ENCODE data around the gene RNF224.

The RNF224 gene

DNA sequence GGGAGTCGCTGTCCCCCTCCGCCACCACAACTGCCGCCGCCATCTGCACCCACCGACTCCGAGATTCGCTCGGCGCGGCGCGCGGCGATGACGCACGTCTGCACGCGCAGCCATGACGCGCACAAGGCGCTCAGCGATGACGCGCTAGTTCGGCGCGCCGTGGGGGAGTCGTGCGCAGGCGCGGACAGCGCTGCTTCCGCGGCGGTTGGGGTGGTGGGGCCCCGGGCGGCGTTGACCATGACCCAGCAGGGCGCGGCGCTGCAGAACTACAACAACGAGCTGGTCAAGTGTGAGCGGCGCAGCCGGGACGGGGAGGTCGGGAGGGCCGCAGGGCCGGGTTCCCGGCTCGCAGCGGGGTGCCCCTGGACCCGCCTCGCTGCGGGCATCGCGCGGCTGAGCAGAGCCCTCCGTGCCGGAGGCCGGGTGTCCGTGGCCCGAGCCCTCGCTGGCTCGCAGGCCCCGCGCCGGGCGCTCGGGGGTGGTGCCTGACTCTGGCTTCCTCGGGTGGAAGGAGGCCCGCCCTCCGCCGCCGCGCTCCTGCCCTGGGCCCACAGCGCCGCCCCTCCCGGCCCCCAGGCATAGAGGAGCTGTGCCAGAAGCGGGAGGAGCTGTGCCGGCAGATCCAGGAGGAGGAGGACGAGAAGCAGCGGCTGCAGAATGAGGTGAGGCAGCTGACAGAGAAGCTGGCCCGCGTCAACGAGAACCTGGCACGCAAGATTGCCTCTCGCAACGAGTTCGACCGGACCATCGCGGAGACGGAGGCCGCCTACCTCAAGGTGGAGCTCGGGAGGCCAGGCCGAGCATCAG lies 38.6 kb upstream of the RNF224 start, which contains the start of the genes ANAPC2 and SSNA1:
TSS of gene ANAPC2 (minus strand) at position 71 of the 807 bp plus-strand sequence. CDS start at position 43, 28 bp downstream.
TSS of gene SSNA1 (plus strand) at position 187 of the 807 bp plus-strand sequence. CDS start at position 238, 51 bp downstream.
- peak; percentile 86 to 87 for ATAC-seq (replicated peaks)

DNA sequence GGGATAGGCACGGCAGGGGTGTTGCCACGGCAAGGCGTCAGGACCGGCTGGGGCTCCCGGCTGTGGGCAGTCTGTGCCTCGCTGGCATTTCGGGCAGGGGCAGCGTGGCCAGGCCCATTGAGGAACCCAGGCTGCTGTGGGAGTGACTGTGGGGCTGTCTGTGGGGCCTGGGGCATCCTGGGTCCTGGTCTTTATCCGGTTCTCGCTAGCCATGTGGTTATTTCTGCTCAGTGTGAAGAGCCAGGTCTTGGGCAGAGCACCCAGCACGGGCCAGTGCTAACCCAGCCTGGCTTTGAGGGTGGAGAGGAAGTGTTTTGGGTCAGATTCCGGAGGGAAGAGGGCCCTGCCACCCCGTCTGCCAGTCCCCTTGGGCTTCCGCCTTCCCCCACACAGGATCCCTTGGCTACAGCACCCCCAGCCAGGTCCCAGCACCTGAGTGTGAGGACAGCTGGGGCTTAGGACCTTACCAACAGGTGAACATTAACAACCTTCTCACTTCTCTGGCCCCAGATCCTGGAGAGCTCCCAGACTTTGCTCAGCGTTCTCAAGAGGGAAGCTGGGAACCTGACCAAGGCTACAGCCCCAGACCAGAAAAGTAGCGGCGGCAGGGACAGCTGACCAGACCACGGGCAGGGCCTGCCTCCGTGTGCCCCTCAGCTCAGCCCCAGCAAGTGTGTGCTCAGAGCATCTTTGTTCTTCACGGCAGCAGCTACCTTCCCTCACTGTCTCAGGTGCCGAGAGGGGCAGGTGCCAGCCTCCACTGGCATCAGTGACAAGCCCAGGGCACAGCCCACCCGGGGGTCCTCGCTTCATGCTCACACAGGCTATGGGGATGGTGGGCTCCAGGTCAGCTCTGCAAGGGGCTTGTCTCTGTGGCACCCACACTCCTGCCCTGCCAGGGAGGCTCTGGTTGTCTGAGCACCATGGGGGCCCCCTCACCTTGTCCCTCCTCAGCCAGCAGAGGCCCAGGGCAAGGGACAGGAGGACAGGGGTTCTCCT lies 37.7 kb upstream of the RNF224 start:
- Mint-ChIP-seq H3K4me3 (peak overlapping the region; percentile 97 to 98), H3K4me1 (peaks cover 32 to 62% of the 10 kb centered on the region in 2 donors), H3K27ac (peak overlapping the region; percentile 95), H3K36me3 (peaks cover 7 to 32% of the 10 kb centered on the region in 2 donors), H3K27me3 (no peaks in the 10 kb centered on the region), H3K9me3 (no peaks in the 10 kb centered on the region)
- no peak for ATAC-seq (replicated peaks)
- no peak for DNase-seq

More for the DNA sequence above, 38.6 kb upstream of the RNF224 start, which contains the start of the genes ANAPC2 and SSNA1:
- H3K4me1 Mint-ChIP-seq, result peaks cover 36 to 69% of the 10 kb centered on the region in 2 donors
- H3K9me3 Mint-ChIP-seq, result no peaks in the 10 kb centered on the region
- H3K36me3 Mint-ChIP-seq, result peaks cover 15 to 41% of the 10 kb centered on the region in 2 donors
- peak within 1 kb of the TSS; percentile 98 for H3K4me3 Mint-ChIP-seq
- DNase-seq, result peak; percentile 92
- H3K27me3 Mint-ChIP-seq, result no peaks in the 10 kb centered on the region
- peak within 1 kb of the TSS; percentile 98 for H3K27ac Mint-ChIP-seq

DNA sequence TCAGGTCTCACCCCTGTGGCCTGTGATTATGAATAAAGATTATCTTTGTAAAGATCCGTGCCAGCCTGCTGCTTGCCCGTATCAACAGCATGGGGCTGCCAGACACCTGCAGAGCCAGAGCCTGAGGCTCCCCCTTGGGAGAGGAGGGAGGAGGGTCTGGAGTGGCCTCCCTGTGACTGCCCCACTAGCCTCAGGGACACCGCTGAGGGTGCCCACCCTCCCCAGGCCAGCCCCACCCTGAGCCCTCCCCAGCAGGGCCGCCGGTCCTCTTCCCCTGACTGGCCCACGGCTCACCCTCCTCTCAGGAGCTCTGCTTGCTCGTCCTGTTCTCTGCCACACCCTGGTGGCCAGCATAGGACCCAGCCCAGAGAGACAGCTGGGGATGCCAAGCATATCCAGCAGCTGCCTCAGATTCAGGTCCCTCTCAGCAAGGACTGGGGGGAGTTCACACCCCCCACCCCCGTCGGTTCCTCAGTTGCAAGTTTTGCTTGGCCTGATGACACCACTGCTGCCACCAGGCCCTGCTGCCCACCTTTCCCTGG lies 36.9 kb upstream of the RNF224 start:
- H3K9me3 Mint-ChIP-seq, result no peaks in the 10 kb centered on the region
- H3K4me1 Mint-ChIP-seq, result peaks cover 32 to 61% of the 10 kb centered on the region in 2 donors
- no peaks in the 10 kb centered on the region for H3K27me3 Mint-ChIP-seq
- DNase-seq, result no peak
- H3K27ac Mint-ChIP-seq, result peak overlapping the region; percentile 91
- no peak for ATAC-seq (replicated peaks)
- peak overlapping the region; percentile 97 to 98 for H3K4me3 Mint-ChIP-seq
- H3K36me3 Mint-ChIP-seq, result peaks cover 7 to 31% of the 10 kb centered on the region in 2 donors

DNA sequence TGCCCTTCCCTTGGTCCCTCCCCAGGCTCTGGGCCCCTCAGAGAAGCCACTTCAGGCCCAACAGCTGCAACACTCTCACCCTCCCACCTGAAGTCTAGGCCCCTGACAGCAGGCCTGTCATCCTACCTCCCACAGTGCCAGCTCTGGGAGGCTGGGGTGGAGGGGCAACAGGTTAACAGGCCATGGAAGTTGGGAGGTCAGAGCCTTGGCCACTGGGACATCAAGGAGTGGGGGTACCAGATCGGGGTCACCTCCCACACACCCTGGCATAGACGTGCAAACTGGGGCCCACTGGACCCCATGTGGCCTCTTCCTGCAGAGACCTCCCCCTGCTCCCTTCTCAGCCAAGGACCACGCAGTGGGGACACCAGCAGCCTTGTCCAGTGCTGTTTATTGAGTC lies 36.1 kb upstream of the RNF224 start:
- Mint-ChIP-seq H3K27me3 (no peaks in the 10 kb centered on the region), H3K36me3 (peaks cover 7 to 30% of the 10 kb centered on the region in 2 donors), H3K9me3 (no peaks in the 10 kb centered on the region), H3K4me3 (peak overlapping the region; percentile 13 to 65), H3K27ac (peak overlapping the region; percentile 91), H3K4me1 (peaks cover 30 to 53% of the 10 kb centered on the region in 2 donors)
- DNase-seq (no peak), ATAC-seq (replicated peaks) (no peak)

DNA sequence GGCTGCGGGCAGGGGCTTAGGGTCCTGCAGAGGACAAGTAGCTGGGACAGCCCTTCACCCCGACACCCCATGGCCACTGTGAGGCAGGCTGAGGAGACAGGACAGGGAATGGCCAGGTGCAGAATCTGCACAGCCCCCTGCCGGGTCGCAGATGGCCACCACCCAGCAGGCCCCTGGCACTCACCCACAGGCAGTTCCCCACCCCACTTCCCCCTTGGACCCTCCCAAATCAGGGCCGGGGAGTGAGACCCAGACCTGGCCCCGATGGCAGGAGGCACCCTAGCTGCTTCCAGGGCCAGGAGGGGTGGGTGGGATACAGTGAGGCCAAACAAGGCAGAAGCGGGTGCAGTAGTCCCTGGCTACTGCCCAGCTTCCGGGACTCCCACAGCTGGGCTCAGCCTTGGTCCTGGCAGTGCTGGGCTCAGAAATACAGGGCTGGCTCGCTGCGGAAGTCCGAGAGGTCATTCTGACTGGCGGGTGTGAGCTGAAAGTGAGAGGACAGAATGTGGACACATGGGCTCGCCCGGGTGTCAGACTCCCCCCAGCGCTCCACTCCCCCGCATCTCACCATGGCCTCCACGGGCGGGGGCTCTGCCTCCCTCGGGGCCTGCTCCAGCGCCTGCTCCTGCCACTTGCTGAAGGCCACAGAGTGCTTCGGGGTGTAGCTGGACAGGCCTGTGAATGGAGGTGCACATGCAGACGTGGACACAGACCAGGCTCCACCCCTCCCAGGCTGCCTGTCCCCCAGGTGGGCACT lies 35.4 kb upstream of the RNF224 start:
- no peak for DNase-seq
- no peaks in the 10 kb centered on the region for H3K27me3 Mint-ChIP-seq
- H3K4me3 Mint-ChIP-seq, result no peak overlapping the region
- no peak for ATAC-seq (replicated peaks)
- H3K27ac Mint-ChIP-seq, result peak overlapping the region; percentile 51
- no peaks in the 10 kb centered on the region for H3K9me3 Mint-ChIP-seq
- peaks cover 7 to 30% of the 10 kb centered on the region in 2 donors for H3K36me3 Mint-ChIP-seq
- peaks cover 27 to 49% of the 10 kb centered on the region in 2 donors for H3K4me1 Mint-ChIP-seq

DNA sequence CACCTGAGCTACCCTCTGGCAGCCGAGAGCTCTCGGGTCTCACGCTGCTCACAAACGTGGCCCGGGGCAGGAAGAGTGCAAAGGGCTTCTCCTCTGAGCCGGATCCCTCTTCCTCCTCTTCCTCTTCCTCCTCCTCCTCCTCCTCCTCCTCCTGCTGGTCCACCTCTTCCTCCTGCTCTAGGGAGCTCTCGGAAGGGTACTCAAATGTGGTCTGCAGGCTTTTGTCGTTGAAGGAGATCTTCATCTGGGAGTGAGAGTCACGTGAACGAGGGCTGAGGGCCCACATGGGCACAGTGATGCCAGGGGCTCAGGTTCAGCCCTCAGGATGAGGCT lies 34.9 kb upstream of the RNF224 start:
- no peak overlapping the region for H3K4me3 Mint-ChIP-seq
- H3K27ac Mint-ChIP-seq, result no peak overlapping the region
- H3K9me3 Mint-ChIP-seq, result no peaks in the 10 kb centered on the region

DNA sequence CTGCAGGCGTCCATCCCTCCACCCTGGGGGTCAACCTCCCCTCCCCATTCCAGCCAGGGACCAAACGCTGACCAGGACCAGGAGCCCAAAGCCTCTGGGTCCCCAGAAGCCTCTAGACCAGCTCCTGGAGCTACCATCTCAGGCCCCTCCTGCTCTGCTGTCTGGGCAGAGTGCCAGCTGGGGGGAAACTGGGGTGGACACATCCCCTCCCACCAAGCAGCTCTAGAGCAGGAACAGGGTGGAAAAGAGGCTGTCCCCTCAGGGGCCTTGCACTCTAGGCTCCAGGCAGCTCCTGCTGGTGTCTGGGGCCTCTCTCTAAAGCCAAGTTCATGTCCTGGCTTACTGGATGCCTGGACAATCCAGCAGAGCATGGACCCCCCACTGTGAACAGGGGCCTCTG lies 34.4 kb upstream of the RNF224 start:
- DNase-seq (no peak), ATAC-seq (replicated peaks) (no peak)
- Mint-ChIP-seq H3K27ac (no peak overlapping the region), H3K36me3 (peaks cover 7 to 27% of the 10 kb centered on the region in 2 donors), H3K4me1 (peaks cover 27 to 48% of the 10 kb centered on the region in 2 donors), H3K9me3 (no peaks in the 10 kb centered on the region), H3K4me3 (no peak overlapping the region), H3K27me3 (no peaks in the 10 kb centered on the region)

More for the DNA sequence above, 34.9 kb upstream of the RNF224 start:
- DNase-seq (no peak), ATAC-seq (replicated peaks) (no peak)
- Mint-ChIP-seq H3K36me3 (peaks cover 7 to 30% of the 10 kb centered on the region in 2 donors), H3K4me1 (peaks cover 27 to 49% of the 10 kb centered on the region in 2 donors), H3K27me3 (no peaks in the 10 kb centered on the region)

DNA sequence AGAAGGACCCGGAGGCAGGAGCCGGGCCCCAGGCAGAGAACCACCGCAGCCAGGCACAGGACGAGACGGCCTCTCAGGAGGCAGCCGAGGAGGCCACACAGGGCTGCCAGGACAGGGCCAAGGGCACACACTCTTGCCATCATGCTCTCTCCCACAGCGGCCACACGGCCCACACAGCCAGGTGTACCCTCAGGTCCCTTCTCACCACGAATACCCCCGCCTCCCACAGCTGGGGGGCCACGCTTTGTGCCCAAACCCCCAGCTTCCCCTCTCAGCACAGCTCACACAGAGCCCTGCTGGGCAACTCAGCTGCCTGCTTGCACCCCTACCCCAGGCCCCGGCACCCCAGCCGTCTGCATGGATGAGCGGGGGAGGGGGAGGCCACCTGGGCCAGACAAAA lies 33.5 kb upstream of the RNF224 start:
- no peaks in the 10 kb centered on the region for H3K9me3 Mint-ChIP-seq
- H3K27ac Mint-ChIP-seq, result no peak overlapping the region
- no peak overlapping the region for H3K4me3 Mint-ChIP-seq
- peaks cover 27 to 51% of the 10 kb centered on the region in 2 donors for H3K4me1 Mint-ChIP-seq
- peaks cover 7 to 24% of the 10 kb centered on the region in 2 donors for H3K36me3 Mint-ChIP-seq
- DNase-seq (no peak), ATAC-seq (replicated peaks) (no peak)
- H3K27me3 Mint-ChIP-seq, result no peaks in the 10 kb centered on the region

DNA sequence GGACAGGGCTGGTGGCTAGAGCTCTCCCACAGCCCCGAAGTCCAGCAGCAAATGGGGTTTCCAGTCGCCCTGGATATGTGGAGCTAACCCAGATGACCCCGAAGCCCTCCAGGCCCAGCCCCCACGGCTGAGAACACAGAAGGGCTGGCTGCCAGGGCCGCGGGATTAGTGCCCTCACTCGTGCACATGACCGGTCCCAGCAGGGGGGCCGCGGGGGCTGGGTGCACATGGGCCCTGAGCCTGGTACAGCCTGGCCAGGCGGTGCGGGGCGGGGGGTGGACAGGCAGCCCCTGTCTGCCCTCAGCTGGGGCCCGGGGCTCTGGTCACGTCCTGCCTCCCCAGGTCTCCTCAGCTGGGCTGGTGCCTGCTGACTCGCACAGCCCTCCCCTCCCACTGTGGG lies 32.9 kb upstream of the RNF224 start:
- DNase-seq, result no peak
- no peaks in the 10 kb centered on the region for H3K9me3 Mint-ChIP-seq
- no peak overlapping the region for H3K4me3 Mint-ChIP-seq
- peaks cover 24 to 51% of the 10 kb centered on the region in 2 donors for H3K4me1 Mint-ChIP-seq
- H3K36me3 Mint-ChIP-seq, result peaks cover 2 to 19% of the 10 kb centered on the region in 2 donors
- H3K27ac Mint-ChIP-seq, result no peak overlapping the region
- ATAC-seq (replicated peaks), result no peak
- no peaks in the 10 kb centered on the region for H3K27me3 Mint-ChIP-seq

DNA sequence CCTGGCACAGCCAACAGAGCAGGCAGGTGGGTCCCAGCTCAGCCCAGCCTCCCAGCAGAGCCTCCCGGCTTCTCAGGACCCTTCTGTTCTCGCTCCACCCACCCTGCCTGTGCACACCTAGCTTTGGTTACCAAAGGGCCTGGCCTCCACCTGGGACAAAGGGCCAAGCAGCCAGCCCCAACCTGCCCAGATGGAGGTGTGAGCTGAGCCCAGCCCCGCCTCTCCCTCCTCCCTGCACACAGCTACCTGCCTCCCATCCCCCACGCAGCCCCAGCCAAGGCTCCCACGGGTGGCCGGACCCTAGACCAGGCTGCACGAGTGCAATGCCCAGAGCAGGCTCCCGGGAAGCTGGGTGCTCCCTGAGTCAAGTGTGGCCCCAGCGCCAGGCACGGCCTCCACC lies 32.4 kb upstream of the RNF224 start:
- H3K36me3 Mint-ChIP-seq, result peaks cover 2 to 17% of the 10 kb centered on the region in 2 donors
- DNase-seq, result no peak
- peaks cover 25 to 51% of the 10 kb centered on the region in 2 donors for H3K4me1 Mint-ChIP-seq
- no peak overlapping the region for H3K4me3 Mint-ChIP-seq
- no peaks in the 10 kb centered on the region for H3K9me3 Mint-ChIP-seq
- H3K27ac Mint-ChIP-seq, result peak overlapping the region; percentile 60
- no peaks in the 10 kb centered on the region for H3K27me3 Mint-ChIP-seq
- ATAC-seq (replicated peaks), result no peak

DNA sequence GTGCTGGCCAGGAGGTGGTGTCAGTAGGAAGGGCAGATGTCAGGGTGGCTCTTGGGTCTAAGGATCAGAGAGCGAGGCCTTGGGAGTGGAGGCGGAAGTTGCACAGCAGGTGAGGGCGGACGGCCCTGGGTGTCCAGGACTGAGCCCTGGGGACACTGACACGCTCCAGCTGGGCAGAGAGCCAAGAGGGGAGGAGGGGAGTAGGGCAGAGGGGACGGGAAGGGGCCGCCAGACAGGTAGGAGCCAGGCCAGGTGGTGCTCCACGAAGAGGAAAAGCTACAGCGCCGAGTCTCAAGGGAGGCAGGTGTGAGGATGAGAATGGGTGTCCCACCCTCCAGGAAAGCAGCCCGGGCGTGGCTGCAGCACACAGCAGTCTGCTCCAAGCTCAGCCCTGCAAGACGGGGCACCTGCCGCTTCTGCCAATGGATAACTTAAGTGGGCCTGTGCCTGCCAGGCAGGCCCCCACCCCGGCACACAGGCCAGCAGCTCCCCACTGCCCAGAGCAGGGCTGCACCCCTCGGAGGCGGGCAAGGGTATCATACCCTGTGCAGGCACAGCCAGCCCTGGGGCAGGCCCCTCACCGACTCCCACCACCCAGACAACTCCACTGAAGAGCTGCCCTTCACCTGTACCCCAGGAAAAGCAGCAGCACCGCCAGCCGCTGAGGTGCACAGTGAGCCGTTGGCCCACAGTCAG lies 31.6 kb upstream of the RNF224 start:
- Mint-ChIP-seq H3K27me3 (no peaks in the 10 kb centered on the region), H3K4me3 (no peak overlapping the region), H3K9me3 (no peaks in the 10 kb centered on the region), H3K4me1 (peaks cover 22 to 43% of the 10 kb centered on the region in 2 donors), H3K27ac (no peak overlapping the region), H3K36me3 (peaks cover 2 to 14% of the 10 kb centered on the region in 2 donors)
- ATAC-seq (replicated peaks) (no peak), DNase-seq (no peak)

DNA sequence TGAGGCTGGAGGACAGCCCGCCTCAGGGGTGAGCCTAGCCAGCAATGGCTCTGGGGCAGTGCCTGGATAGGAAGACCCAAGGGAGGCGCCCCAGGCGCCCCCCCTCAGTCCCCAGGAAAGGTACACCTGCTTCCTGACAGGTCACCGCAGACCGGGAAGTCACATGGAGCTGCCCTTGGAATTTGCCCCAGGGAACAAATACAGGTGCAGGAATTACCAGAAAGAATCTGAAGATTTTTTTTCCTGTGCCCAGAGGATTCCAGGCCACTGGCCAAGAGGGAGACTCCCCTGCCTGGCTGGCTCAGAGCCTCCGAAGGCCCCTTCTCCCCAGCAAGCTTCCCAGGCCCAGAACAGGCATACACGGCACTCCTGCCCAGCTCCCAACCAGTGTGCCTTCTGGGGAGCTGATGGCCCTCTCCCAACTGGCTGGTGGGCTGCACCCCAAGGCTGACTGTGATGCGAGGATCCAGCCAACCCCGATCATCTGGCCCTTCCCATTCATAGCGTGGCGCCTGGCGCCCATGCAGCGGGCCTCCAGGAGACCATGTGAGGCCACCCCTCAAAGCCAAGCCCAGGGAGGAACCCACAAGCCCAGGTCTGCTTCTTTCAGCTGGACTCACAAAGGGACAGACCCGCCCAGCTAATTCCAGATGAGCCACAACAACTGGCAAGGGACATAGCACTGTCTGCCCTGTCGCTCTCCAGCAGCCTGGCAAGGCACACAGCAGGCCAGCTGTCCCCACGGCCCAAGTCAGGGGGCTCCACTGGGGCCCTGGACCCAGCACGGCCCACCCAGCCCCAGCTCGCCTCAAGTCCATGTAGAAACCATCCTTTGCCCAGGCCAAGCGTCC lies 29.0 kb upstream of the RNF224 start:
- Mint-ChIP-seq H3K4me1 (peaks cover 25 to 52% of the 10 kb centered on the region in 2 donors), H3K4me3 (peak overlapping the region in 1 of 2 donors; percentile 17)
- ATAC-seq (replicated peaks), result no peak

More for the DNA sequence above, 29.0 kb upstream of the RNF224 start:
- H3K9me3 Mint-ChIP-seq, result no peaks in the 10 kb centered on the region
- H3K36me3 Mint-ChIP-seq, result peaks cover 4 to 9% of the 10 kb centered on the region in 2 donors
- no peak overlapping the region for H3K27ac Mint-ChIP-seq
- no peaks in the 10 kb centered on the region for H3K27me3 Mint-ChIP-seq
- no peak for DNase-seq
